Non-pigmented ciliary epithelial cell (primary cell): ENCODE data around the gene BTBD9.
"Not testable (repeated sequence)": the region's sequence is repeated elsewhere in the genome, so short reads cannot be mapped to it uniquely, and the experiment has no call there.

Experiments used
- DNase-seq: peaks from one replicate; pipeline ENCODE4 v3.0.0-alpha.2; 2010; ENCODE audit warnings: low read depth

Gene BTBD9

GRCh38 chr6:38143191-38144150 is 496.3 kb downstream of the BTBD9 start:
- no peak for DNase-seq

DNA sequence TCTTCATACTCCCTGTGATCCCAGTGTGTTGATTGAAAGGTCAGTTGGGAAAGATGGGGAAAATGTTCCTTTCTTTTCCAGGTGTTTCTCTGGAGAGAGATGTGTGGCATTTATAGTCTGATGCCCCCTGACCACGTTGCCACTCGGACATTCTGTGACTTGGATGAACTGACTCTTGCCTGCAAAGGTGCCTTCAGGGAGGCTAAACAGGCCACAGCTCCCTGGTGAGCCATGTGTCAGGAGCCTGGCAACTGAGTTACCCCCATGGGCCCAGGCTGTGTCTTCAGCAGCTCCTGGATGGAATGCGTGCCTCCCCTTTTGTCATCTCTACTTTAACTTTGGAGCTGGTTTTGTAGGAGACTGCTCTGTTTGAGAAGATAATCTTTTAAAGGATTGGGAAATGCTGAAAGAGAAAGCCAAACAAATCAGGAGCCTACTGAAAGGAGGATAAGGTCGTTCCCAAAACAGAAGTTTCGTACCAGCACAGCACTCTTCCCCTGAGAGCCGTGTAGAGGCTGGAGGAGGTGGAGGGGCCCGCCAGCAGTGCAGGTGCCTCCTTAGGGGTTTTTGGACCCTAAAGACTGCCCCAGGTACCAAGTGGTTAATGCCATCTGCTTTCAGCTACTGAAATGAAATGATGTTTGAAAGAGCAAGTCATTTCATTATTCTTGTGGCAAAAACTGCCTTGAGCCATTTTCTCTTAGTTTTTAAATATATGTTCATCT is 497.4 kb downstream of the BTBD9 start:
- DNase-seq: no peak

GRCh38 chr6:38141716-38142115 is 498.0 kb downstream of the BTBD9 start:
- no peak for DNase-seq

DNA sequence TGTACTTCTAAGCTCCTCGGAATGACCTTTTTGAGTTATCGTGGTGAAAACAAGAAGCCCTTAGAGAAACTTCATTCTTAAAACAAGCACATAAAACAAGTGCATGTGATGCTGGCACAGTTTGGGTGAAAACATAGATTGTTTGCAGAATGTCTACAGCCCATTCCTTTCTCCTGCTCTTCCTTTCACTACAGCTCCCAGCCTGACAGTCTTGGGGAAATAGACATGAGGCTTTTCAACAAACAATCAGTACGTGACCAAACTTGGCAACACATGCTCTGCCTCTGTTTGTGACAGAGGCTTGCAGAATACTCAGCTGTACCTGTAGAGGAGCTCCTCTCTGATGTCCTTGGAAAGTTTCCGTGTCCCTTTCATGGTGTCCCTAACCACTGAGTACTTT is 498.6 kb downstream of the BTBD9 start:
- DNase-seq: no peak

GRCh38 chr6:38138374-38138773 is 501.4 kb downstream of the BTBD9 start:
- DNase-seq: no peak

DNA sequence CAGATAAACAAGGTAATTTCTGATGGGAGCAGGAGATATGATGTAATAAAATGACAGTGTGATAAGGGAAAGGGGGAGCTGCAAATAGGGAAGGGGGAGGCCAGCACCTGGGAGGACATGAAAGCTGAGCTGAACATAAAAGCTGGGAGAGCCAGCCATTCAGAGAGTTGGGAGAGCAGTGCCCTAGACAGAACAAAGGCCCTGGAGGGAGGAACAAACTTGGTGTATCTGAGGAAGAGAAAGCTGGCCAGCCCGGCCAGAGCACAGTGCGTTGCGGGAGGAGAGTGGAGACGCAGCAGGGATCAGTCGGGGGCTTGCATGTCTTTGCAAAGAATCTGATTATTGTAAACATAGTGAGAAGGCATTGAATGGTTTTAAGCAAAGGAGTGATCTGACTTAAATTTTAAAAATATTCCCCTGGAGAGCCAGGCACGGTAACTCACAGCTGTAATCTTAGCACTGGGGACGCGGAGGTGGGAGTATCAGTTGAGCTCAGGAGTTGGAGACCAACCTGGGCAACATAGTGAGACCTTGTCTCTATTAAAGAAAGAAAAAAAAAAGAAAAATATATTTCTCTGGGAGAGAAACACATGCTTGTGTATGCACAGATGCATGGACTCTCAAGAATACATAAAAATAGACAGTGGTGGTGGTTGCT is 502.0 kb downstream of the BTBD9 start:
- DNase-seq: no peak

- no peak for DNase-seq
Observed at GRCh38 chr6:38136547-38136946, 503.2 kb downstream of the BTBD9 start.

DNA sequence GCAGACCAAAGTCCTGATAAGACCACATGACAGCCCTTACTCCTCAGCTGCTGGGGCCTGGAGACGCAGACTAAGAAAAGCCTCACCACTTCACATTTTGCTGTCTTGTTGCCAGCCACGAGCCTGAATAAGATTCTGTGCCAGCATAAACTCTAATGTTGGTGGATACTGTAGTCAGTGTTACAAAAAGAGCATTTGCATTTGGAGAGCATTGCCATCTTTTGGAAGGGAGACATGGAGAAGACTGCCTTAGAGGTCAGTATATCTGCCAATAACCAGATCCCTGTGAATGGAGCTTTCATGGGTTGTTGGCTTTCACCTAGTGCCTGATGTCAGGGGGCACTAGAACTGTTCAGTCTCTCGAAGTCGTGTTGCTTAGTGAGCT is 505.0 kb downstream of the BTBD9 start:
- no peak for DNase-seq

GRCh38 chr6:38133932-38134703 is 505.6 kb downstream of the BTBD9 start:
- no peak for DNase-seq

GRCh38 chr6:38131527-38131965 is 508.2 kb downstream of the BTBD9 start:
- peak; percentile 91 for DNase-seq

DNA sequence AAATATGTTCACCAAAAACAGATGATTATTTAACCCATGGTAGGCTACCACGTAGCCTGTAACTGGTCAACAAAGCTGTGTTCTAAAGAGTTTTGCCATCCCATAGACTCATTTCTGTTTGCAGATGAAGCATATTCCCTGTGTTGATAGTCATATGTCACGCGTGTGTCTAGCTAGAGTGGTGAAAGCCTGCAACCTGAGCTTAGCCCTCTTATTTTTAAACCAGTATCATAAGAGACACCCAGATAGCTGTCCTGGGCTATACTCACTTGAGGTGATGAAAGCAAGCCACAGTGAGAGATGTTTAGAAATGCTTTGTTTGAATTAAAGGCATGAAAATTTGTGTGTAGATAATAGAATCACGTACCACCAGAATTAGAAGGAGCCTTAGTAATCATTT is 512.4 kb downstream of the BTBD9 start:
- DNase-seq: no peak

GRCh38 chr6:38124224-38124926 is 515.4 kb downstream of the BTBD9 start:
- not testable (repeated sequence) for DNase-seq

DNA sequence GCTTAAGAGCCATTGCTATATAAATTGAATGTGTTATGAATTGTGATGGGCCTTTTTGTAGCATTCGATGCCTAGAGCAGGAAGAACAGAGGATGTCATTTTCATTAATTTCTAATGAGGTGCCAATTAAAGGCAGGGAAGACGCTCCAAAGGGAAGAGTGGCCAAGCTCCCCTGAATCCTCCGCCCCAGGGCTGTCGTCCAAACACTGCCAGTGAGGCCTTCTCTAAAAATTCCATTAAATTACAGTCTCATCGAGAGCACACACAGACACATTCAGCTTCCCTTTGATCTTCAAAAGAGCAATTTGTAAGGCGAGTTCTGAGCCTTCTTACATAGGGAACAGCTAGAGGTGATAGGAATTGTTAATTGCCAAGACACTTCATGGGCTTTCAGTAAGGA is 520.2 kb downstream of the BTBD9 start:
- no peak for DNase-seq

- DNase-seq: no peak
Observed at GRCh38 chr6:38118791-38119365, 520.9 kb downstream of the BTBD9 start.
